IMR-90 (cell line): ENCODE measurements around the gene PCDHGA3. TPM values are rescaled to one million over a fixed set of nuclear protein-coding genes. Genes with fewer than 3 reads are reported as not detected.

ENCODE experiments used
- ATAC-seq: fragments of 200-7000 bp; cut with Tn5 transposase; 2 replicates; pipeline ENCODE4 v1.9.1; 2020; ENCODE audit warnings: low read depth, mild to moderate bottlenecking, moderate library complexity
- BruUV-seq: library from RNA; stranded (reverse); fragments of 400-500 nt; replicated peaks from 2 replicates; lab custom pipeline; 2021; lab: Mats Ljungman, UMichigan
- CTCF ChIA-PET: fragments of 300-600 bp; formaldehyde crosslinking; extraction: SDS; loops from one replicate; lab custom pipeline; 2021; ENCODE audit warnings: antibody characterized with exemption; lab: Yijun Ruan, JAX
- POLR2A ChIA-PET: fragments of 300-600 bp; sonication (Branson Sonifier 250); formaldehyde crosslinking; loops from one replicate; lab custom pipeline; 2022; ENCODE audit warnings: antibody characterized with exemption; ENCODE audit not compliant: unreplicated experiment; lab: Charles Lee
- DNase-seq: peaks from one replicate; pipeline ENCODE4 v3.0.0; 2013
- H2AFZ ChIP-seq: replicated peaks from 2 replicates; pipeline ENCODE3; 2013; ENCODE audit warnings: low read length, mild to moderate bottlenecking; ENCODE audit not compliant: poor library complexity
- H2AK5ac ChIP-seq: 2 replicates; pipeline ENCODE4 v1.6.1; 2013; ENCODE audit warnings: low read depth, low read length, inconsistent platforms
- H2AK9ac ChIP-seq: replicated peaks from 2 replicates; pipeline ENCODE3; 2013; ENCODE audit warnings: mild to moderate bottlenecking, low read depth, low read length, moderate library complexity; ENCODE audit not compliant: poor library complexity
- H2BK120ac ChIP-seq: 2 replicates; pipeline ENCODE4 v1.6.1; 2013; ENCODE audit warnings: low read depth, low read length, inconsistent platforms
- H2BK15ac ChIP-seq: 3 replicates; pipeline ENCODE4 v1.6.1; 2013; ENCODE audit warnings: low read depth, low read length, inconsistent platforms
- H2BK20ac ChIP-seq: 2 replicates; pipeline ENCODE4 v1.6.1; 2013; ENCODE audit warnings: low read depth, mild to moderate bottlenecking, inconsistent platforms, low read length, moderate library complexity
- H2BK5ac ChIP-seq: 2 replicates; pipeline ENCODE4 v1.6.1; 2013; ENCODE audit warnings: mild to moderate bottlenecking, low read depth, low read length, inconsistent platforms; ENCODE audit not compliant: poor library complexity, severe bottlenecking
- H3K14ac ChIP-seq: replicated peaks from 2 replicates; pipeline ENCODE4 v1.6.1; 2013; ENCODE audit warnings: low read depth, low read length, inconsistent platforms
- H3K18ac ChIP-seq: 2 replicates; pipeline ENCODE4 v1.6.1; 2013; ENCODE audit warnings: low read depth, low read length, control low read depth
- H3K23ac ChIP-seq: 2 replicates; pipeline ENCODE4 v1.6.1; 2013; ENCODE audit warnings: low read depth, low read length, inconsistent platforms
- H3K27ac ChIP-seq: 2 replicates; pipeline ENCODE4 v1.5.1; 2013; ENCODE audit warnings: mild to moderate bottlenecking, control low read depth, low read length; ENCODE audit not compliant: insufficient read depth
- H3K27me3 ChIP-seq: 2 replicates; pipeline ENCODE4 v1.6.1; 2013; ENCODE audit warnings: low read length; ENCODE audit not compliant: control insufficient read depth, insufficient read depth
- H3K36me3 ChIP-seq: 2 replicates; pipeline ENCODE4 v1.6.1; 2013; ENCODE audit warnings: low read length, mixed read lengths; ENCODE audit not compliant: control insufficient read depth, insufficient read depth
- H3K4ac ChIP-seq: 2 replicates; pipeline ENCODE4 v1.6.1; 2013; ENCODE audit warnings: low read depth, low read length, inconsistent platforms
- H3K4me1 ChIP-seq: 2 replicates; pipeline ENCODE4 v1.6.1; 2013; ENCODE audit warnings: low read length, mixed read lengths; ENCODE audit not compliant: control insufficient read depth, insufficient read depth
- H3K4me2 ChIP-seq: 2 replicates; pipeline ENCODE4 v1.6.1; 2013; ENCODE audit warnings: low read depth, mild to moderate bottlenecking, control low read depth, low read length, moderate library complexity
- H3K4me3 ChIP-seq: 2 replicates; pipeline ENCODE4 v1.5.1; 2013; ENCODE audit warnings: low read depth, mild to moderate bottlenecking, control low read depth, low read length, moderate library complexity; ENCODE audit not compliant: insufficient read depth
- H3K56ac ChIP-seq: 2 replicates; pipeline ENCODE4 v1.6.1; 2013; ENCODE audit warnings: low read length, inconsistent platforms; ENCODE audit not compliant: insufficient read depth; ENCODE audit errors: extremely low read depth
- H3K79me1 ChIP-seq, 2 experiments: 2 replicates each; pipeline ENCODE4 v1.6.1; 2013; ENCODE audit warnings: low read length in 2 of 2, inconsistent platforms in 1 of 2, low read depth in 1 of 2
- H3K9ac ChIP-seq: 2 replicates; pipeline ENCODE4 v1.6.1; 2013; ENCODE audit warnings: low read depth, low read length, control low read depth
- H3K9me1 ChIP-seq: 2 replicates; pipeline ENCODE4 v1.6.1; 2013; ENCODE audit warnings: low read length, inconsistent platforms; ENCODE audit not compliant: insufficient read depth
- H3K9me3 ChIP-seq: 2 replicates; pipeline ENCODE4 v1.6.1; 2013; ENCODE audit warnings: low read length; ENCODE audit not compliant: control insufficient read depth, insufficient read depth
- H4K20me1 ChIP-seq: 2 replicates; pipeline ENCODE4 v1.6.1; 2013; ENCODE audit warnings: low read length, inconsistent platforms; ENCODE audit not compliant: insufficient read depth
- H4K5ac ChIP-seq: 2 replicates; pipeline ENCODE4 v1.6.1; 2013; ENCODE audit warnings: mild to moderate bottlenecking, low read depth, low read length, control low read depth
- H4K8ac ChIP-seq, 2 experiments: 2 replicates each; pipeline ENCODE4 v1.6.1; 2013; ENCODE audit warnings: low read depth in 2 of 2, low read length in 2 of 2, control low read depth in 1 of 2, inconsistent platforms in 1 of 2
- H4K91ac ChIP-seq: 2 replicates; pipeline ENCODE4 v1.6.1; 2013; ENCODE audit warnings: low read depth, low read length, inconsistent platforms; ENCODE audit not compliant: insufficient read depth
- BHLHE40 ChIP-seq: fragments of 150-350 bp; IDR thresholded peaks from 2 replicates; pipeline ENCODE4 v1.6.1; 2016; ENCODE audit warnings: mild to moderate bottlenecking, low read depth, low read length
- CHD1 ChIP-seq: IDR thresholded peaks from 2 replicates; pipeline ENCODE4 v1.6.1; 2012; ENCODE audit warnings: low read depth, low read length, improper control_type of control experiment
- FOS ChIP-seq: fragments of 150-350 bp; IDR thresholded peaks from 2 replicates; pipeline ENCODE4 v1.6.1; 2016; ENCODE audit warnings: low read depth, low read length
- MAFK ChIP-seq: IDR thresholded peaks from 2 replicates; pipeline ENCODE4 v1.6.1; 2012; ENCODE audit warnings: low read depth, low read length, improper control_type of control experiment
- NFE2L2 ChIP-seq: fragments of 150-350 bp; IDR thresholded peaks from 2 replicates; pipeline ENCODE4 v1.6.1; 2016; ENCODE audit warnings: low read depth, mild to moderate bottlenecking, low read length
- POLR2A ChIP-seq: IDR thresholded peaks from 2 replicates; pipeline ENCODE4 v1.6.1; 2012; ENCODE audit warnings: mild to moderate bottlenecking, low read depth, low read length
- RCOR1 ChIP-seq: IDR thresholded peaks from 2 replicates; pipeline ENCODE4 v1.6.1; 2012; ENCODE audit warnings: mild to moderate bottlenecking, low read length, improper control_type of control experiment; ENCODE audit not compliant: insufficient replicate concordance
- RFX5 ChIP-seq: IDR thresholded peaks from 2 replicates; pipeline ENCODE4 v1.8.0; 2012; ENCODE audit warnings: low read depth, mild to moderate bottlenecking, low read length, moderate library complexity
- WGBS, 2 experiments: methylation state at CpG; one replicate each; pipeline versions ENCODE4 v1.1.5 to v1.1.7; 2013; ENCODE audit warnings: missing lambda C conversion rate in 2 of 2; ENCODE audit not compliant: insufficient read length in 1 of 2; ENCODE audit errors: extremely low coverage in 2 of 2; 5-methylcytosine and 5-hydroxymethylcytosine counted together
- dilution Hi-C: fragments of 300-500 bp; cut with HindIII; formaldehyde crosslinking; loops from one replicate; pipeline ENCODE4 v1.14.3; 2018; ENCODE audit warnings: low sequenced_read_pairs; ENCODE audit not compliant: unreplicated experiment
- in situ Hi-C: fragments of 300-500 bp; cut with MboI; formaldehyde crosslinking; loops from 3 replicates; pipeline ENCODE4 v1.14.3; 2019; ENCODE audit warnings: low sequenced_read_pairs, inconsistent platforms, mixed read lengths
- intact Hi-C: fragments of 100-400 bp; cut with micrococcal nuclease; formaldehyde crosslinking; loops from 2 replicates; pipeline ENCODE4 v1.10.0; 2022
- polyA plus RNA-seq, 3 experiments: library from polyadenylated mRNA; depleted of rRNA; stranded (reverse); fragments of >200 nt; gene quantifications; 2 replicates each; pipeline ENCODE4 v1.2.3, GENCODE V29; 2012; ENCODE audit warnings: low replicate concordance in 1 of 3
- total RNA-seq: library from RNA; depleted of rRNA; stranded (reverse); fragments of >200 nt; gene quantifications from 2 replicates; pipeline ENCODE4 v1.2.3, GENCODE V29; 2012

The PCDHGA3 gene
- total and polyA plus RNA-seq, 2 of the 4 experiments (the other 2 are of a cell fraction): 1.4 to 1.6 TPM

DNA sequence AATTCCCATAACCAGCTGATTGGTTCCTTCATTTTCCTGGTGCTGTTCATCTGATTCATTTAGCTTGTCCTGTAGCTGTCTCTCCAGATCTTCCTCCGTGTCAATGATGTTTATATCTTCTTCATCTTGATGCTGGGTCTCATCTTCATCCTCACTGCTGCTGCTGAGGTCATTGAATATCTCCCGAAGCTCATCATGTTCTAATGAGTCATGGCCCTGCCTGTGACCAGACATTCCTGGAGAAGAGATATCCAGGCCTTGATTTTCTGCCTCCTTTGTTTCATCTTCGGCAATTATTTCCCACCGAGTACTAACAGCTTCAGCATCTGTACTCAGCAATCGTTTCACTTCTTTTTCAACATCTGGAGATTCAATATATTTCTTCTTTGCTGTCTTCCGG lies 24.4 kb upstream of the PCDHGA3 start:
- Histone ChIP-seq H3K36me3 (peaks cover 12% of the 10 kb centered on the region), H3K79me1 (peaks cover 15 to 17% of the 10 kb centered on the region in 2 experiments), H2BK15ac (no peak overlapping the region), H4K5ac (no peak overlapping the region), H3K4me3 (no peak overlapping the region), H2BK20ac (no peak overlapping the region), H3K18ac (no peak overlapping the region), H2BK5ac (no peak overlapping the region), H3K4ac (no peak overlapping the region), H3K9ac (no peak overlapping the region), H4K8ac (no peak overlapping the region), H2AFZ (no peak overlapping the region), H4K20me1 (peaks cover 7% of the 10 kb centered on the region; the same call in 1 of the 2 replicates), H3K27ac (no peak overlapping the region), H2BK120ac (no peak overlapping the region), H3K14ac (no peak overlapping the region), H3K9me3 (peaks cover 50% of the 10 kb centered on the region), H3K23ac (no peak overlapping the region), H2AK5ac (no peak overlapping the region), H3K27me3 (no peaks in the 10 kb centered on the region), H2AK9ac (no peak overlapping the region), H3K56ac (no peak overlapping the region), H3K4me2 (no peak overlapping the region), H3K4me1 (no peaks in the 10 kb centered on the region), H4K91ac (no peak overlapping the region), H3K9me1 (no peaks in the 10 kb centered on the region)
- POLR2A ChIA-PET: no interaction called here
- 100% methylated on average over 3 of the region's 6 CpGs; no CpG with 5 or more reads in 1 of the 2 experiments for WGBS, 2 experiments
- dilution Hi-C loops (no loop called here), intact Hi-C loops (no loop called here), in situ Hi-C loops (no loop called here)
- TF ChIP-seq MAFK (no peak), BHLHE40 (no peak), CHD1 (no peak), RFX5 (no peak), POLR2A (no peak), FOS (no peak), NFE2L2 (no peak; the same call in 1 of the 2 replicates), RCOR1 (no peak)
- DNase-seq (no peak), ATAC-seq (no peak)
- no TSS peak for BruUV-seq
- CTCF ChIA-PET: interaction anchor here (1.2 to 1.7 kb wide), 3 partner anchors 94 to 311 kb away, joined by 4 to 5 read pairs (median 4); partner anchors contain the start of genes PCDHGA10 and PCDHGA11
